ENCODE results near the gene TNXB. TPM values are rescaled to one million over a fixed set of nuclear protein-coding genes. Genes with fewer than 3 reads are reported as not detected.

Gene TNXB, protein sequence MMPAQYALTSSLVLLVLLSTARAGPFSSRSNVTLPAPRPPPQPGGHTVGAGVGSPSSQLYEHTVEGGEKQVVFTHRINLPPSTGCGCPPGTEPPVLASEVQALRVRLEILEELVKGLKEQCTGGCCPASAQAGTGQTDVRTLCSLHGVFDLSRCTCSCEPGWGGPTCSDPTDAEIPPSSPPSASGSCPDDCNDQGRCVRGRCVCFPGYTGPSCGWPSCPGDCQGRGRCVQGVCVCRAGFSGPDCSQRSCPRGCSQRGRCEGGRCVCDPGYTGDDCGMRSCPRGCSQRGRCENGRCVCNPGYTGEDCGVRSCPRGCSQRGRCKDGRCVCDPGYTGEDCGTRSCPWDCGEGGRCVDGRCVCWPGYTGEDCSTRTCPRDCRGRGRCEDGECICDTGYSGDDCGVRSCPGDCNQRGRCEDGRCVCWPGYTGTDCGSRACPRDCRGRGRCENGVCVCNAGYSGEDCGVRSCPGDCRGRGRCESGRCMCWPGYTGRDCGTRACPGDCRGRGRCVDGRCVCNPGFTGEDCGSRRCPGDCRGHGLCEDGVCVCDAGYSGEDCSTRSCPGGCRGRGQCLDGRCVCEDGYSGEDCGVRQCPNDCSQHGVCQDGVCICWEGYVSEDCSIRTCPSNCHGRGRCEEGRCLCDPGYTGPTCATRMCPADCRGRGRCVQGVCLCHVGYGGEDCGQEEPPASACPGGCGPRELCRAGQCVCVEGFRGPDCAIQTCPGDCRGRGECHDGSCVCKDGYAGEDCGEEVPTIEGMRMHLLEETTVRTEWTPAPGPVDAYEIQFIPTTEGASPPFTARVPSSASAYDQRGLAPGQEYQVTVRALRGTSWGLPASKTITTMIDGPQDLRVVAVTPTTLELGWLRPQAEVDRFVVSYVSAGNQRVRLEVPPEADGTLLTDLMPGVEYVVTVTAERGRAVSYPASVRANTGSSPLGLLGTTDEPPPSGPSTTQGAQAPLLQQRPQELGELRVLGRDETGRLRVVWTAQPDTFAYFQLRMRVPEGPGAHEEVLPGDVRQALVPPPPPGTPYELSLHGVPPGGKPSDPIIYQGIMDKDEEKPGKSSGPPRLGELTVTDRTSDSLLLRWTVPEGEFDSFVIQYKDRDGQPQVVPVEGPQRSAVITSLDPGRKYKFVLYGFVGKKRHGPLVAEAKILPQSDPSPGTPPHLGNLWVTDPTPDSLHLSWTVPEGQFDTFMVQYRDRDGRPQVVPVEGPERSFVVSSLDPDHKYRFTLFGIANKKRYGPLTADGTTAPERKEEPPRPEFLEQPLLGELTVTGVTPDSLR (N-terminal part only)
- under 0.01 and 0.17 TPM in 2 replicates for total RNA-seq

DNA sequence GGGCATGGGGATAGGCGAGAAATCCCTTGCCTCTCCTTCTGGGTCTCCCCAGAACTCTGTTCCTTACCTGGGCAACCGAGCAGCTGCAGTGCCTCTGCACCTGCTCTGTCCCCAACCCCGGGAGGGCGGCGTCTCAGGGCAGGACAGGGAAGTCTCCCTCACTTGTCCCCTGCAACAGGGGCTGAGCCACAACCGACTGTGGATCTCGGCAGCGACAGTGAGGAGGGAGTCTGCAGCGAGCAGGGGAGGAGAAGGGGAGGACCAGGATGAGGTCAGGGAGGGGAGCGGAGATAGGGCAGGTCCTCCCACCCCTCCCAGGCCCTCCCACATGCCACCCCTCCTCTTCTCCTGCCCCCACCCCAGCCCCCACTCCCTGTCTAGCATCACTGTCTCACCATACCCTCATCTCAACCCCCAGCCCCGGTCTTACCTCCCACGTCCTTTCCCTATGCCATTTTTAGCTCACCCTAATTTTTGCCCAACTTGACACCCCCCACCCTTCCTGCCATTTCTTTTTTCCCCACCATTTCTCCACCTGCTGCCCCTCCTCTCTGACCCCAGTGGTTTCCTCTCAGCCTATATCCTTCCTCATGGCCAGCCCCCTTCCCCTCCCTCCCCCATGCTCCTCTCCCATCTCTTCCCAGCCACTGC lies at the start of gene TNXB:
Gene TNXB, minus strand, starts transcription at position 225 of the 651 bp plus-strand sequence. CDS start 11,140 bp downstream, outside the sequence.

DNA sequence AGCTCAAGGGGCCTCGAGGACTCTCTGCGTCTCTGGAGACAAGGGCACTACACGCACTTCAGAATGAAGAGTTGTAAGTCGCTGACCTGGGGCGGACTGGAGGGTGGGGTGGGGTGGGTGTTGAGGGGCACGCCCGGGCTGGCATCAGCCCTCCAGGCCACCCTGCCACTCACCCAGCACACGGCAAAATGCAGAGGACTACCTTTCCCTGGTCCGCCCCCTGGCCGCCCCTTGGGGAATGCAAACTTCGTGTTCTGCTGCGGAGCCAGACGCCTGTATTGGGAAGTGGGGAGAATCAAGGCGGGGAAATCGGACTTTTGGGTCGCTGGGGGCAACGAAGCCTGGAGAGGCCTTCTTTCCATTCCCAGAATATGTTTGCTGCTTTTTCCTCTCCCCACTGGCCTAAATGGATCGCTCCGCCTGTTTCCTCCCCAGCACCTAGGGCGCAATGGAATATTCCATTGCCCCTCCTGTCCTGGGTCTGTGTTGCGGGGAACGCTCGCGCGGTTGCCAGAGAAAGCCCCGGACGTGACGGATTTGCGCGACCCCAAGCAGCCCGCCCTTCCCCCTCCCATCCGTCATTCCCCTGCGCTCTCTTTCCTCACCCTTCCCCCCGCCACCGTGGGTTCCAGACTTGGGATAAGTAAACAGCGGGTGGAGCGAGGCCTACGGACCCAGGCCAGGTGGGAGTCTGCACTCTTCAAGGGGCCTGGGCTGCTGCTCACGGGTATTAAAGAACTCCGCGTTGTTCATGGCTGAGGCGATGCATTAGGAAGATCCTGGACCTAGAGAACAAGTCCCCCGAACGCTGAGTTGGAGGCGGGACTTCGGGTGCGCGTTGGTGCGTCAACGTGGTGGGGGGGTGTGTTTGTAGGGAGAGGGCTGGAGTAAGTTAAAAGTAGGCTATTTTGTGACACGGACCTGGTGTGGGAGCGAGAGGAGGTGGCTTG lies 44.7 kb upstream of the TNXB start, which contains the start of gene PPT2:
Gene PPT2, plus strand, starts transcription at position 578 of the 950 bp plus-strand sequence. CDS start 454 bp downstream, outside the sequence.

DNA sequence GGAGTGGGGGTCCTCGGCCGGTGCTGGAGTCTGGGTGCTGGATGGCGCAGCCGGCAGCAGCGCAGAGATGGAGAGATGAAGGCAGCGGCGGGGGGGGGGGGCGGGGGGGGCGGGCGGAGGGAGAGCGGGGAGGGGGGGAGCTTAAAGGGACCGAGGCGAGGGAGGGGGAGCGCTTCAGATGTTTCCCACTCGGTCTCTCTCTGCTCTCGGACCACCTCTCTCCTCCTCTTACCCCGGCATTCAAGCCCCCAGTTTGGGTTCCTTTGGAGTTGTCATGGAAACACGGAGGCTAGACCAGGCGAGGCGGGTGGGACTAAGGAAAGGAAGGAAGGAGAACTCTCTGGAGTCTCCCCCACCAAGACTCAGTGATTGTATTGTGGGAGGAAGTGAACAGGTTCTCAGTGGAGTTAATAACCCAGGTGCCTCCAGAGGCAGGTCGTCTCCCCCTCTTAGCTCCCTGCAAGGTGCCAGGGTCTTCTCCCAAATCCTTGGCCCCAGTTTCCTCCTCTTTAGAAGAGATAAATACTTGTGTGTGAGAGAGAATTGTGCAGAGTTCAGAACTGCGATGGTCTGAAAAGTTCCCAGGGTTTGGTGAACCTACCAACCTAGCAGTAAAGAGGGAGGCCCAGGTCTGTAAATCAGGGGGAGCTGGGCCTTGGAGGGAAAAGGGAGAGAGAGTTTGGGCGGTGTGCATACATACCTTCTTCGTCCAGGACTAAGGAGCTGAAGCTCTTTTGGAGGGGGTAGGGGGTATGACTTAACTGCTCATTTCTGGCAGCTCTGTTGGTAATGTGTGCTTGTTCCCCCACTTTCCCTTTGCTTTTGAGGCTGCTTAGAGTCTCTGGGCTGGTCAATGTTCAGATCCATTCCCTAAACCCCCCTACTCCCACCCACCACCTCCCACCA lies 43.0 kb upstream of the TNXB start, which contains the start of gene PRRT1:
Gene PRRT1, minus strand, starts transcription at position 77 of the 906 bp plus-strand sequence. CDS start 112 bp downstream, outside the sequence.

DNA sequence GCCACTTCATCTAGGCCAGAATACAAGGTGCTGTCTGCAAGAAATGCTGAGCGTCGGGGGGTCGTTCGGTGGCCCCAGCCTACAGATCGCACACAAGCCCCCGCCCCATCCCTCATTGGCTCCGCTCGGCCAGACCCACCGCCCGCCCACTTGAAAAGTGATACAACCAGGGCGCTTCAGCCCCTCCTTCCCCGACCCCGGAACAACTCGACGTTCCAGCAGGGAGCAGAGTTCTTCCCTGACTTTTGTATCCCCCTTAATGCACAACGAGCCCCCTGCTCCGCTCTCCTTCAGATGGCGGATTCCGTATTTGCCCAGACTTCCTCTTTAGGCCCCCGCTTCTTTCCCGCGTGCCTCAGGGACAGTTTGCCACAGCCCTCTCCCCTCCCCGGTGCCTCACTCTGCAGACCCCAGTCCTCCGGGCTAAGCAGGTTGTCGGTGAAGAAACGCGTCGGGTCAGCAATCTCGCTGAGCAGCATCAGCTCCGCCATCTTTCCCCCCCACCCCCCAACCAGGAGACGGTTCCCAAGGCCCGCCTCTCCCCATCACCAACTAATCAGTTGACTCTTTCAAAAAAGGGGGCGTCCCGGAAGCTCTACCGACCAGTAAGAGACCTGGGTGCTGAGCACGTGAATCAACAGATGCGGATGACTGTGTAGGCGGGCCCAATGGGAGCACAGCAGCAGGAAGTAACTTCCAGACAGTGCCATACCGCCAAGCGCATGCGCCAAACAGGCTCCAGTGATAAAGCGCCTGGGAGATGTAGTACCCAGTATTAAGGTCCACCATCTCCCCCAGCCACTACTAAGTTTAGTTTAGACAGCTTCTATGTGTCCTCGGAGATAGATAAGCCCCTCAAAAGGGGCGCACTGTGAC lies 18.8 kb upstream of the TNXB start, which contains the start of gene ATF6B:
Gene ATF6B, minus strand, starts transcription at position 530 of the 876 bp plus-strand sequence. Its CDS starts 39 bp downstream, at position 491.

DNA sequence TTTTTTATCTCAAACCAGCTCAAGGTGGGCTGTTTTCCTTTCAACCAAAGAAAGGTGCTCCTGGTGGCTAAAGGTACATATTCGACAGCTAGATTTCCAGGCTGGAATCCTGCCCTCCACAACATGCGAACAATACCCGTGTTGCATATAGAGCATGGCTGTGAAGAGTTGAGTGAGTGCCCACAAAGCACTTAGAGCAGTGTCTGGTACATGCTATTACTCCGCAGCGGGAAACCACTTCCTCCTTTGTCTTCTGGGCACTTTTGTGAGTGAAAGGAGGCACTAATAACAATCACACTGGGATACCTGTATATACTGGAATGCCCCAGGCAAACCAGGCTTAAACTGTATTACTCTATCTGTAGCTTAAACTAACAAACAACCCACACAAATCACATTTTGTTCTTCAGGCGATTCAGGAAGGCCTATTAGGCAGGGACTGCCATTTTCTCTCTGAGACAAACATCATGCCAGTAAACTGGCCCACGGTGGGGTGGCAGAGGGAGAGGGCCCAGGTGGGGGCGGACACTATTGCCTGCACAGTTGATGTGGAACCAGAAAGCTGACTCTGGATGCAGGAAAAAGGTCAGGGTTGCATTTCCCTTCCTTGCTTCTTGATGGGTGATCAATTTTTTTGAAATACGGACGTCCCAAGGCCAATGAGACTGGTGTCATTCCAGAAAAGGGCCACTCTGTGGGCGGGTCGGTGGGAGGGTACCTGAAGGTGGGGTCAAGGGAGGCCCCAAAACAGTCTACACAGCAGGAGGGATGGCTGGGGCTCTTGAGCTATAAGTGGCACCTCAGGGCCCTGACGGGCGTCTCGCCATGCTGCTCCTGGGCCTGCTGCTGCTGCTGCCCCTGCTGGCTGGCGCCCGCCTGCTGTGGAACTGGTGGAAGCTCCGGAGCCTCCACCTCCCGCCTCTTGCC lies 71.3 kb downstream of the TNXB start, which contains the start of gene CYP21A2:
Gene CYP21A2, plus strand, starts transcription at position 818 of the 927 bp plus-strand sequence. Its CDS starts 8 bp downstream, at position 826.

DNA sequence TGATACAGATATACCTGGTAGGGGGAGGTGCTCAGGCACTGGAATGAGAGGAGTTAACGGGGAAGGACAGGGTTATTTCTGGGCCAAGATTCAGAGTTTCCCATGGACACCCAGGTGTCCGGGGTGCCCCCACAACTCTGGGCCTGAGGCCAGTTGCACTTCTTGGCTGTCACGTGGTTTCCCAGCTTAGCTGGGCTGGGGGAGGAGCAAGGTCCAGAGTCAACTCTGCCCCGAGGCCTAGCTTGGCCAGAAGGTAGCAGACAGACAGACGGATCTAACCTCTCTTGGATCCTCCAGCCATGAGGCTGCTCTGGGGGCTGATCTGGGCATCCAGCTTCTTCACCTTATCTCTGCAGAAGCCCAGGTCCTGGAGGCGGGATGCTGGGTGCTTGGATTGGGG lies 94.6 kb downstream of the TNXB start, which contains the start of gene C4B:
Gene C4B, plus strand, starts transcription at position 249 of the 400 bp plus-strand sequence. Its CDS starts 51 bp downstream, at position 300.

Other genes with a start within 250 kb of the TNXB start
- 53.8 and 61.4 TPM in 2 replicates for gene NEU1, start 246.5 kb downstream of the TNXB start, total RNA-seq
- 0.45 TPM in 1 of 2 replicates, not detected in the other for gene SLC44A4, start 230.3 kb downstream of the TNXB start, total RNA-seq
- gene EHMT2, start 211.6 kb downstream of the TNXB start, total RNA-seq, result 38.7 and 39.8 TPM in 2 replicates
- gene ZBTB12, start 207.3 kb downstream of the TNXB start, total RNA-seq, result 3.0 and 3.3 TPM in 2 replicates
- gene C2, start 181.6 kb downstream of the TNXB start, total RNA-seq, result 0.17 and 0.30 TPM in 2 replicates
- 2.0 and 2.7 TPM in 2 replicates for gene CFB, start 163.2 kb downstream of the TNXB start, total RNA-seq
- 142 and 144 TPM in 2 replicates for gene NELFE, start 150.4 kb downstream of the TNXB start, total RNA-seq
- gene SKIC2, start 150.2 kb downstream of the TNXB start, total RNA-seq, result 44.4 and 46.7 TPM in 2 replicates
- gene DXO, start 137.2 kb downstream of the TNXB start, total RNA-seq, result 17.5 and 21.9 TPM in 2 replicates
- gene C4A, start 127.3 kb downstream of the TNXB start, total RNA-seq, result 2.7 and 2.8 TPM in 2 replicates
- gene C4B, start 94.5 kb downstream of the TNXB start, total RNA-seq, result 1.5 and 2.2 TPM in 2 replicates
- 0.17 TPM in 1 of 2 replicates, not detected in the other for gene CYP21A2, start 70.9 kb downstream of the TNXB start, total RNA-seq
- gene ATF6B, start 18.9 kb upstream of the TNXB start, total RNA-seq, result 25.9 and 31.4 TPM in 2 replicates
- 6.4 and 6.7 TPM in 2 replicates for gene FKBPL, start 20.9 kb upstream of the TNXB start, total RNA-seq
- 0.15 and 0.17 TPM in 2 replicates for gene PRRT1, start 42.6 kb upstream of the TNXB start, total RNA-seq
- 12.2 and 13.6 TPM in 2 replicates for gene PPT2, start 44.8 kb upstream of the TNXB start, total RNA-seq
- gene EGFL8, start 55.3 kb upstream of the TNXB start, total RNA-seq, result 0.89 and 1.2 TPM in 2 replicates
- gene AGPAT1, start 66.7 kb upstream of the TNXB start, total RNA-seq, result 68.5 and 73.0 TPM in 2 replicates
- 74.6 and 80.7 TPM in 2 replicates for gene RNF5, start 69.1 kb upstream of the TNXB start, total RNA-seq
- gene AGER, start 74.9 kb upstream of the TNXB start, total RNA-seq, result 1.0 and 1.3 TPM in 2 replicates
- 26.9 and 31.5 TPM in 2 replicates for gene PBX2, start 80.9 kb upstream of the TNXB start, total RNA-seq
- gene GPSM3, start 83.3 kb upstream of the TNXB start, total RNA-seq, result 11.3 and 15.0 TPM in 2 replicates
- gene NOTCH4, start 114.7 kb upstream of the TNXB start, total RNA-seq, result 2.0 and 2.5 TPM in 2 replicates

All from bronchus fibroblast of lung (primary cell).